ENCODE measurements around the gene NNAT.

The NNAT gene

DNA sequence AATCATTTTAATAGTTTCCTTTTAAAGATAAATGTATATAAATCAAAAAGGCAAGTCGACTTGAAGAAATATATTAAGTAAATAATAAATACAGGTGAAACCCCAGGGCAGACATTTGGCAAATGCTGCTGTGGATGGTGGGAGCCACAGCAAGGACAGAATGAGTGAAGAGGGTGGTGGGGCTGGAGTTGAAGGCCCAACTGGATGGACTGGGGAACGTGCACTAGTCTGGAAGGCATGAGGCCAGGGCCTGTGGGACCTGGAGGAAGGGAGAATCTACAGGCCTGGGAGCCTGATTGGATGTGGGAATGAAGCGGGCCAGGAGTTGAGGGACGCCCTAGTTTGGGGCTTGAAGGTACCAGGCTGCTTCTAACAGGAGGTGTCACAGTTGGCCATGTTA, 37.3 kb downstream of the NNAT start:
- Mint-ChIP-seq H3K9me3 (no peaks in the 10 kb centered on the region), H3K27ac (no peak overlapping the region), H3K4me3 (no peak overlapping the region), H3K27me3 (ENCODE audit: low read depth) (peaks cover 14% of the 10 kb centered on the region), H3K36me3 (ENCODE audit: low read depth) (no peaks in the 10 kb centered on the region), H3K4me1 (peaks cover 7% of the 10 kb centered on the region)
- TF ChIP-seq, protein P1, sequence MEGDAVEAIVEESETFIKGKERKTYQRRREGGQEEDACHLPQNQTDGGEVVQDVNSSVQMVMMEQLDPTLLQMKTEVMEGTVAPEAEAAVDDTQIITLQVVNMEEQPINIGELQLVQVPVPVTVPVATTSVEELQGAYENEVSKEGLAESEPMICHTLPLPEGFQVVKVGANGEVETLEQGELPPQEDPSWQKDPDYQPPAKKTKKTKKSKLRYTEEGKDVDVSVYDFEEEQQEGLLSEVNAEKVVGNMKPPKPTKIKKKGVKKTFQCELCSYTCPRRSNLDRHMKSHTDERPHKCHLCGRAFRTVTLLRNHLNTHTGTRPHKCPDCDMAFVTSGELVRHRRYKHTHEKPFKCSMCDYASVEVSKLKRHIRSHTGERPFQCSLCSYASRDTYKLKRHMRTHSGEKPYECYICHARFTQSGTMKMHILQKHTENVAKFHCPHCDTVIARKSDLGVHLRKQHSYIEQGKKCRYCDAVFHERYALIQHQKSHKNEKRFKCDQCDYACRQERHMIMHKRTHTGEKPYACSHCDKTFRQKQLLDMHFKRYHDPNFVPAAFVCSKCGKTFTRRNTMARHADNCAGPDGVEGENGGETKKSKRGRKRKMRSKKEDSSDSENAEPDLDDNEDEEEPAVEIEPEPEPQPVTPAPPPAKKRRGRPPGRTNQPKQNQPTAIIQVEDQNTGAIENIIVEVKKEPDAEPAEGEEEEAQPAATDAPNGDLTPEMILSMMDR (IDR thresholded peaks at IDR 0.05; ENCODE audit: unreplicated experiment in 3 of 3), result no peak

DNA sequence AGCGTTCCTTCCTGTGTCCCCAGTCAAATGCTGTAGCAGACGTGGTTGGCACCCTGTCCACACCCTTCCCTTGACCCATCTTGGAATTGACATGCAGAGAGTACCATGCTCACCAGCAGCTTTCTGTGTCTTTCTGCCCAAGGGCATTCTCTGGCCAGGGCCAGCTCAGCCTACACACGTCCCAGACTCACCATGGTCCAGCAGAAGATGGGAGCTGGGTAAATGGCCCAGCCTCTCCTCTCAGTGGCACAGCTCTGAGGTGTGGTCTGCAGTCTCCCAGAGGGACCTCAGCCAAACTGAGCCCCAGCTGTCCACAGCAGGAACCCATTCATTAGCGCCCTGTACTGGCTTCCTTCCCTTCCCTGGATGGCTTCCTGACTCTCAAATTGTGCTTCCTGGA, 37.7 kb downstream of the NNAT start:
- Mint-ChIP-seq H3K9me3 (no peaks in the 10 kb centered on the region), H3K36me3 (ENCODE audit: low read depth) (no peaks in the 10 kb centered on the region), H3K4me3 (no peak overlapping the region), H3K27ac (no peak overlapping the region), H3K27me3 (ENCODE audit: low read depth) (peaks cover 19% of the 10 kb centered on the region), H3K4me1 (peaks cover 12% of the 10 kb centered on the region)
- TF ChIP-seq, protein P1 (IDR thresholded peaks at IDR 0.05; ENCODE audit: unreplicated experiment in 3 of 3), result no peak

DNA sequence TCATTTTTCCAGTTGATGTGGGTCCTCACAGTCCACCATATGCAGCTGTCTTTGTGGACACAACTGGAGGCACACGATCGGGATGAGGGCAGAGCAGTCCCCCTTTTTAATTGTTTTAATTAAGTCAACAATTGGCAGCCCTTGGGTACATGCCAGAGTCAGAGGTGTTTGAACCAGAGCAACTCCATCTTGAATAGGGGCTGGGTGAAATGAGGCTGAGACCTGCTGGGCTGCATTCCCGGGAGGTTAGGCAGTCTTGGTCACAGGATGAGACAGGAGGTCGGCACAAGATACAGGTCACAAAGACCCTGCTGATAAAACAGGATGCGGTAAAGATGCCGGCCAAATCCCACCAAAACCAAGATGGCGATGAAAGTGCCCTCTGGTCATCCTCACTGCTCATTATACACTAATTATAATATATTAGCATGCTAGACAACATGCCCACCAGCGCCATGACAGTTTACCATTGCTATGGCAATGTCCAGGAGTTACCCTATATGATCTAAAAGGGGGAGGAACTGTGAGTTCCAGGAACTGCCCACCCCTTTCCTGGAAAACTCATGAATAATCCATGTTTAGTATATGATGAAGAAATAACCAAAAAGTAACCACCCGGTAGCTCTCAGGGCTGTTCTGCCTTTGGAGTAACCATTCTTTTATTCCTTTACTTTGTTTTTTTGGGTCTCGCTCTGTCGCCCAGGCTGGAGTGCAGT, 38.4 kb downstream of the NNAT start:
- H3K36me3 Mint-ChIP-seq (ENCODE audit: low read depth), result no peaks in the 10 kb centered on the region
- TF ChIP-seq, protein P1 (IDR thresholded peaks at IDR 0.05; ENCODE audit: unreplicated experiment in 3 of 3), result no peak
- H3K27ac Mint-ChIP-seq, result no peak overlapping the region

GRCh38 chr20:37560629-37561028, 39.6 kb downstream of the NNAT start:
- TF ChIP-seq, protein P1 (IDR thresholded peaks at IDR 0.05; ENCODE audit: unreplicated experiment in 3 of 3), result no peak
- H3K27ac Mint-ChIP-seq, result no peak overlapping the region
- H3K9me3 Mint-ChIP-seq, result no peaks in the 10 kb centered on the region
- peaks cover 20% of the 10 kb centered on the region for H3K4me1 Mint-ChIP-seq
- no peak overlapping the region for H3K4me3 Mint-ChIP-seq
- H3K36me3 Mint-ChIP-seq (ENCODE audit: low read depth), result no peaks in the 10 kb centered on the region
- peaks cover 15% of the 10 kb centered on the region for H3K27me3 Mint-ChIP-seq (ENCODE audit: low read depth)

More for the DNA sequence above, 38.4 kb downstream of the NNAT start:
- Mint-ChIP-seq H3K9me3 (no peaks in the 10 kb centered on the region), H3K4me3 (no peak overlapping the region), H3K4me1 (peaks cover 12% of the 10 kb centered on the region), H3K27me3 (ENCODE audit: low read depth) (peaks cover 16% of the 10 kb centered on the region)

DNA sequence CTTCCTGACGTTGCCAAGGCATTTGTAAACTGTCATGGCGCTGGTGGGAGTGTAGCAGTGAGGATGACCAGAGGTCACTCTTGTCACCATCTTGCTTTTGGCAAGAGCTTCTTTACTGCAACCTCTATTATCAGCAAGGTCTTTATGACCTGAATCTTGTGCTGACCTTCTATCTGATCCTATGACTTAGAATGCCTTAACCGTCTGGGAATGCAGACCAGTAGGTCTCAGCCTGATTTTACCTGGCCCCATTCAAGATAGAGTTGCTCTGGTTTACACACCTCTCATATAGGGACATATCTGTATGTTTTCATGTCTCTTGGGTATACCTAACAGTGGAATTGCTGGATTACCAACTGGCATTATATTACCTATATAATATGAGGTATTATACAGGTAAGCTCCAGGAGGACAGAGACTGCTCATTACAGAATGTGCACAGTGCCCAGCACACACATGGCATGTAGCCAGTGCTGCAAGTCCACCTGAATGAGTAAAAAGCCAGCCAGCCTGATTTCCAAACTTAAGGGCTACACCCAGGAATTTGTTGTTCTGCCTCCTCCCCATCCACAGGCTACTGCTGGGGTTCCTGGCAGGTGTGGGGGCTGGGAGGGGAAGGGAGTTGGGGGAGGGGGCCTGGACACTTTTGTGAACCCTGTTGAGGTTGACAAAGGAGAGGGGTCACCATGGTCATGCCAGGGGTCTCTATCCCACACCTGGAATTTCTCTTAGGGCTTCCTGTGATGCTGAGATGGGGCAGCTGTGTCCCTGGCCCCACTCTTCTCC, 41.8 kb downstream of the NNAT start:
- no peaks in the 10 kb centered on the region for H3K36me3 Mint-ChIP-seq (ENCODE audit: low read depth)
- peaks cover 19% of the 10 kb centered on the region for H3K27me3 Mint-ChIP-seq (ENCODE audit: low read depth)
- no peaks in the 10 kb centered on the region for H3K9me3 Mint-ChIP-seq
- TF ChIP-seq, protein P1 (IDR thresholded peaks at IDR 0.05; ENCODE audit: unreplicated experiment in 3 of 3), result no peak
- no peak overlapping the region for H3K4me3 Mint-ChIP-seq
- H3K27ac Mint-ChIP-seq, result no peak overlapping the region
- H3K4me1 Mint-ChIP-seq, result peaks cover 39% of the 10 kb centered on the region
